Cardiac fibroblast (primary cell): Measurements from ENCODE around the gene SRPX2.

ENCODE experiments used
- DNase-seq, 2 donors: peaks; one replicate each; pipeline versions ENCODE4 v3.0.0 to v3.0.0-alpha.2; 2010; ENCODE audit warnings: low read depth in 2 of 2
- H3K4me3 ChIP-seq, 2 donors: replicated peaks in 1 of 2; 1 replicate in 1 of 2; 2 replicates in 1 of 2; pipeline ENCODE4 v1.5.1; 2011; ENCODE audit warnings: low read depth in 2 of 2, low read length in 2 of 2, mild to moderate bottlenecking in 2 of 2, moderate library complexity in 1 of 2
- TF ChIP-seq, protein P1 (sequence below): IDR thresholded peaks from one replicate; pipeline ENCODE4 v1.5.1; 2011; ENCODE audit warnings: low read depth, mild to moderate bottlenecking, low read length, inconsistent platforms

The SRPX2 gene

DNA sequence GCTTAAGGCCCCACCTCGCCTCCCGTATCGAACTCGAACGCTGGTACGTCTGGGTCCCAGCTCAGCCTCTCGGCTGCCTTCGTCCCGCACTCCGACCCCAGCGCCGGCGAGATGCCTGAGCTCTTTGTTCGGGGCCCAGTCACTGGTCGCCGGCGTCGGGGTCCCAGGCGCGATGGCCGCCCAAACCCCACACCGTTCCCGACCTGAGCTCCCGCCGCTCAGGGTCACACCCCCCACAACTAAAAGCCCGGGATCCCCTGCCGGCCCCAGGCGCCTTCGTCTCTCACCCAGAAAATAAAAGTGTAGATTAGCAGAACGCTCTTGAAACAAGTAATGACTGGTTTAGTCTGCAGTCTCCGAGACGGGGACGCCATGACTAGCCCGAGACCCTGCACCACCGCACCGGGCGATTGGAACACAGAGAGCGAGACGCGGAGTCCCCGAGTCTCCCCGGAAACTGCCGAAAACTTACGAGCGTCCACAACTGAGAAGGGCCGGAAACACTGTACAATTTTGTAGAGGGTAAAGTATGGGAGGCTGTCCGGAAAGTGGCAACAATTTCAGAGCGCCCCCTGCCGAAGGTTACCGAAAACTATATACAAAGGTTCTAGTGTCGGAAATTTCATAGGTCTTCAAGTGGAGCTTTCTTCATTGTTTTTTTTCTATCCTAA lies 7.5 kb upstream of the SRPX2 start, which contains the start of gene TSPAN6:
Gene TSPAN6 (minus strand): TSS at position 486 of the 671 bp plus-strand sequence. CDS start 112 bp downstream, at position 374.
- peak; percentile 90 to 91 for DNase-seq
- peak within 1 kb of the TSS; percentile 65 to 66 for H3K4me3 ChIP-seq
- TF ChIP-seq, protein P1, sequence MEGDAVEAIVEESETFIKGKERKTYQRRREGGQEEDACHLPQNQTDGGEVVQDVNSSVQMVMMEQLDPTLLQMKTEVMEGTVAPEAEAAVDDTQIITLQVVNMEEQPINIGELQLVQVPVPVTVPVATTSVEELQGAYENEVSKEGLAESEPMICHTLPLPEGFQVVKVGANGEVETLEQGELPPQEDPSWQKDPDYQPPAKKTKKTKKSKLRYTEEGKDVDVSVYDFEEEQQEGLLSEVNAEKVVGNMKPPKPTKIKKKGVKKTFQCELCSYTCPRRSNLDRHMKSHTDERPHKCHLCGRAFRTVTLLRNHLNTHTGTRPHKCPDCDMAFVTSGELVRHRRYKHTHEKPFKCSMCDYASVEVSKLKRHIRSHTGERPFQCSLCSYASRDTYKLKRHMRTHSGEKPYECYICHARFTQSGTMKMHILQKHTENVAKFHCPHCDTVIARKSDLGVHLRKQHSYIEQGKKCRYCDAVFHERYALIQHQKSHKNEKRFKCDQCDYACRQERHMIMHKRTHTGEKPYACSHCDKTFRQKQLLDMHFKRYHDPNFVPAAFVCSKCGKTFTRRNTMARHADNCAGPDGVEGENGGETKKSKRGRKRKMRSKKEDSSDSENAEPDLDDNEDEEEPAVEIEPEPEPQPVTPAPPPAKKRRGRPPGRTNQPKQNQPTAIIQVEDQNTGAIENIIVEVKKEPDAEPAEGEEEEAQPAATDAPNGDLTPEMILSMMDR, result peak; percentile 52

GRCh38 chrX:100642290-100642689 lies 1.7 kb upstream of the SRPX2 start:
- TF ChIP-seq, protein P1, result no peak
- H3K4me3 ChIP-seq, result no peak overlapping the region
- no peak for DNase-seq

- DNase-seq, result no peak
- TF ChIP-seq, protein P1, result no peak
- H3K4me3 ChIP-seq, result no peak overlapping the region
These were observed 787 bp upstream of the SRPX2 start for GRCh38 chrX:100643212-100643611.

DNA sequence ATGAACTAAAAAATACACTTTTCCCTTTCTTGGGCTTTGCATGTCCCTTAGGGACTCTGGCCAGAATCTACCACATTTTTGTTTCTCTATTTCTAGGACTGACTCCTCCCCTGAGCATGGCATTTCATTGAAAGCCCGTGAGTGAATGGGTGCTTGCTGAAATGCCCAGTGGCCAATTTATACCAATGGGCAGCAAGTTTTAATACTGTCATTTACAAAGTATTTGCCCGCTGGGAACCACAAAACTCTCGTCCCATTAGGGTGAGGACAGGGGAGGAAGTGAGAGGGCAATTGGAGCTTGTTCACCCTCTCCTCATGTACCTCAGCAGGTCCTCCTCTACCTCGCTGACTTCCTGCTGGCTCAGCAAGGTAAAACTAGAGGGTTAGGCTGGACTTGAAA lies 1.1 kb downstream of the SRPX2 start:
- peak overlapping the region; percentile 53 to 68 for H3K4me3 ChIP-seq
- TF ChIP-seq, protein P1, result no peak
- peak; percentile 32 to 42 for DNase-seq

- peak; percentile 55 to 82 for DNase-seq
- H3K4me3 ChIP-seq, result peak overlapping the region in 1 of 2 donors; percentile 10
- TF ChIP-seq, protein P1, result peak; percentile 4
These were observed 3.1 kb downstream of the SRPX2 start for GRCh38 chrX:100647095-100647494.

- peak in 1 of 2 donors; percentile 36 for DNase-seq
- TF ChIP-seq, protein P1, result no peak
- H3K4me3 ChIP-seq, result peak overlapping the region in 1 of 2 donors; percentile 11
These were observed 3.7 kb downstream of the SRPX2 start for GRCh38 chrX:100647739-100648138.
